Activated CD8-positive, alpha-beta T cell treated with anti-CD3 and anti-CD28 coated beads for 36 hours (primary cell): Measurements from ENCODE around the gene ROR2. TPM values are rescaled to one million over a fixed set of nuclear protein-coding genes. Genes with fewer than 3 reads are reported as not detected.

Source experiments
- ATAC-seq: fragments of 200-7000 bp; cut with Tn5 transposase; one replicate; pipeline ENCODE4 v1.10.0; 2021; ENCODE audit warnings: mild to moderate bottlenecking, moderate library complexity
- CTCF ChIA-PET: fragments of 350-600 bp; sonication (Branson Sonifier 250); formaldehyde crosslinking; loops from one replicate; lab custom pipeline; 2021; ENCODE audit warnings: antibody characterized with exemption; lab: Charles Lee
- POLR2A ChIA-PET: fragments of 350-600 bp; sonication (Branson Sonifier 250); formaldehyde crosslinking; loops from one replicate; lab custom pipeline; 2021; ENCODE audit warnings: antibody characterized with exemption; lab: Charles Lee
- DNase-seq: peaks from one replicate; pipeline ENCODE4 v3.0.0-alpha.2; 2020
- H3K27ac Mint-ChIP-seq: one replicate; pipeline ENCODE4 v1.8.0; 2021; ENCODE audit warnings: mild to moderate bottlenecking, mixed read lengths
- H3K27me3 Mint-ChIP-seq: one replicate; pipeline ENCODE4 v1.8.0; 2021; ENCODE audit warnings: mixed read lengths
- H3K36me3 Mint-ChIP-seq: one replicate; pipeline ENCODE4 v1.8.0; 2021; ENCODE audit warnings: low read depth, mixed read lengths
- H3K4me1 Mint-ChIP-seq: one replicate; pipeline ENCODE4 v1.8.0; 2021; ENCODE audit warnings: low read depth, mixed read lengths
- H3K4me3 Mint-ChIP-seq: one replicate; pipeline ENCODE4 v1.8.0; 2021; ENCODE audit warnings: mild to moderate bottlenecking, moderate library complexity, mixed read lengths
- H3K9me3 Mint-ChIP-seq: one replicate; pipeline ENCODE4 v1.8.0; 2021; ENCODE audit warnings: mixed read lengths
- CTCF ChIP-seq: fragments of 200-600 bp; IDR thresholded peaks from one replicate; pipeline ENCODE4 v1.8.0; 2022; ENCODE audit warnings: antibody characterized with exemption, mild to moderate bottlenecking
- intact Hi-C: fragments of 100-400 bp; cut with micrococcal nuclease; formaldehyde crosslinking; loops from one replicate; pipeline ENCODE4 v1.10.0; 2022
- total RNA-seq, 2 experiments: library from RNA; stranded (reverse); gene quantifications; one replicate each; pipeline ENCODE4 v1.2.3, GENCODE V29; 2021

ROR2 gene
- total RNA-seq, 2 experiments from 2014 or later, result not detected

DNA sequence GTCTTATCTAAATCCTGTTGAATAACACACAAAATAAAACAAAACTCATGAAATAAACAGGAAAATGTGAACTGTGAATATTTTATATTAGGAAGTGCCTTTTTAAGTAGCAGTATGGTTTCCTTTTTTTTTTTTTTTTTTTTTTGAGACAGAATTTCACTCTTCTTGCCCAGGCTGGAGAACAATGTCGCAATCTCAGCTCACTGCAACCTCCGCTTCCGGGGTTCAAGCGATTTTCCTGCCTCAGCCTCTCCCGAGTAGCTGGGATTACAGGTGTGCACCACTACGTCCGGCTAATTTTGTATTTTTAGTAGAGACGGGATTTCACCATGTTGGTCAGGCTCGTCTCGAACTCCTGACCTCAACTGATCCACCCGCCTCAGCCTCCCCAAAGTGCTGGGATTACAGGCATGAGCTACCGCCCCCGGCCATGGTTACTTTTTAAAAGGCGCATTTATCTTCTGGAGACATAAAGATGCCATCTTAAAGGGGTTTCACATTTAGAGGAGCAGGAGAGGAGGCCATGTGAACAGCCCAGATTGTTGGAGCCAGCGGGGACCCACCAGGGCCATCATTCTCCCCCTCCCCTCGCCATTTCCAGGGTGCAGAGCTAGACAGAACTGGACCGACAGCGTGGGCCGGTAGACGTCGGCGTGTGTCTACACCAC, 64.1 kb downstream of the ROR2 start:
- H3K27me3 Mint-ChIP-seq, result peaks cover 6% of the 10 kb centered on the region
- ATAC-seq, result no peak
- intact Hi-C loops, result no loop called here

GRCh38 chr9:91884696-91885687, 65.0 kb downstream of the ROR2 start:
- Mint-ChIP-seq H3K9me3 (no peaks in the 10 kb centered on the region), H3K4me1 (no peaks in the 10 kb centered on the region), H3K27me3 (peaks cover 6% of the 10 kb centered on the region), H3K36me3 (no peaks in the 10 kb centered on the region), H3K4me3 (no peak overlapping the region), H3K27ac (no peak overlapping the region)
- TF ChIP-seq CTCF, result no peak
- ChIA-PET CTCF (no interaction called here), POLR2A (no interaction called here)
- ATAC-seq, result no peak
- intact Hi-C loops, result no loop called here
- no peak for DNase-seq

More for the DNA sequence above, 64.1 kb downstream of the ROR2 start:
- POLR2A ChIA-PET, result no interaction called here
- no peaks in the 10 kb centered on the region for H3K36me3 Mint-ChIP-seq
- no peak overlapping the region for H3K4me3 Mint-ChIP-seq
- H3K9me3 Mint-ChIP-seq, result no peaks in the 10 kb centered on the region
- H3K27ac Mint-ChIP-seq, result no peak overlapping the region
- TF ChIP-seq CTCF, result no peak
- CTCF ChIA-PET, result no interaction called here
- no peaks in the 10 kb centered on the region for H3K4me1 Mint-ChIP-seq
- DNase-seq, result no peak

GRCh38 chr9:91884153-91884552, 65.9 kb downstream of the ROR2 start:
- Mint-ChIP-seq H3K27me3 (peaks cover 6% of the 10 kb centered on the region), H3K4me1 (no peaks in the 10 kb centered on the region), H3K36me3 (no peaks in the 10 kb centered on the region), H3K9me3 (no peaks in the 10 kb centered on the region), H3K27ac (no peak overlapping the region), H3K4me3 (no peak overlapping the region)
- ChIA-PET CTCF (no interaction called here), POLR2A (no interaction called here)
- DNase-seq, result no peak
- no peak for ATAC-seq
- TF ChIP-seq CTCF, result no peak
- intact Hi-C loops, result no loop called here

DNA sequence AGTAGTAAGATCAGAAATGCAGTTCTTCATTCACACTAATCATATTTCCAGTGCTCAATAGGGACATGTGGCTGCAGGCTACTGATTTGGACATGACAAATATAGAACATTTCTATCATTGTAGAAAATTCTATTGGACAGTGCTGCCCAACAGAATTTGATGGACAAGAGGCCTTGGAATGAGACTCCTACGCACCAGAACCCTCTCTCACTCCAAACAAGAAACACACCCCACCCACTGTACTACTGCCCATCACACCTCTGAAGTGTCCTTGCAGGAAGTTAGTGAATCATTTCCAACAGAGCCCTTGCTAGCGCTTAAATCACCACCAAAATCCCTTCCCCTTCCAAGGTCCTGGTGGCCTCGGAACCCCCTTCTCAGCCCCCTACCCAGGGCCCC, 66.5 kb downstream of the ROR2 start:
- Mint-ChIP-seq H3K27me3 (peaks cover 6% of the 10 kb centered on the region), H3K4me3 (no peak overlapping the region), H3K4me1 (no peaks in the 10 kb centered on the region), H3K36me3 (no peaks in the 10 kb centered on the region), H3K27ac (no peak overlapping the region), H3K9me3 (no peaks in the 10 kb centered on the region)
- DNase-seq, result no peak
- ChIA-PET CTCF (no interaction called here), POLR2A (no interaction called here)
- no peak for ATAC-seq
- intact Hi-C loops, result no loop called here
- TF ChIP-seq CTCF, result no peak

DNA sequence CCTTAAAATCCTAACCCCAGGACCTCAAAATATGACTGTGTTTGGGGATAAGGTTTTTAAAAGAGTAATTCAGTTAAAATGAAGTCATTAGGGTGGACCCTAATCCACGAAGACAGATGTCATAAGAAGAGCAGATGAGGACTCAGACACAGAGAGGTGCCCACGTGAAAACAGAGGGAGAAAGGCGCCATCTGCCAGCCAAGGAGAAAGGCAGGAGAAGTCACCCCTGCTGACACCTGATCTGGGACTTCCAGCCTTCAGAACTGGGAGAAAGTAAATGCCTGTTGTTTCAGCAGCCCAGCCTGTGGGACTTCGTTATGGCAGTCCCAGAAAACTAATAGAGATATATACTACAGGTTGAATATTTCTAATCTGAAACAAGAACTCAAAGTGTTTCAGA, 67.4 kb downstream of the ROR2 start:
- H3K36me3 Mint-ChIP-seq, result no peaks in the 10 kb centered on the region
- H3K9me3 Mint-ChIP-seq, result no peaks in the 10 kb centered on the region
- ChIA-PET CTCF (no interaction called here), POLR2A (no interaction called here)
- DNase-seq, result peak; percentile 7
- no peak overlapping the region for H3K27ac Mint-ChIP-seq
- no peak for TF ChIP-seq CTCF
- no peak overlapping the region for H3K4me3 Mint-ChIP-seq
- H3K27me3 Mint-ChIP-seq, result peaks cover 4% of the 10 kb centered on the region
- no peaks in the 10 kb centered on the region for H3K4me1 Mint-ChIP-seq
- ATAC-seq, result no peak
- intact Hi-C loops, result no loop called here
